Stimulated activated CD8-positive, alpha-beta memory T cell treated with anti-CD3 and anti-CD28 coated beads, Interleukin-15, amount 100 ng/mL, for 24 hours (primary cell): ENCODE data around the gene IPP.
"Not testable (repeated sequence)": the region's sequence is repeated elsewhere in the genome, so short reads cannot be mapped to it uniquely, and the experiment has no call there.

Experiments
- DNase-seq: peaks from one replicate; pipeline ENCODE4 v3.0.0-alpha.2; 2020; ENCODE audit warnings: low read depth

IPP gene

GRCh38 chr1:45684402-45684801 is 66.1 kb downstream of the IPP start:
- DNase-seq, result no peak

- no peak for DNase-seq
Measured at GRCh38 chr1:45682942-45683341, 67.5 kb downstream of the IPP start.

GRCh38 chr1:45679123-45679522 is 71.3 kb downstream of the IPP start:
- no peak for DNase-seq

GRCh38 chr1:45678489-45678888 is 72.0 kb downstream of the IPP start:
- DNase-seq, result no peak

- DNase-seq, result no peak
Measured at GRCh38 chr1:45677751-45678245, 72.7 kb downstream of the IPP start.

GRCh38 chr1:45676553-45676952 is 73.9 kb downstream of the IPP start:
- DNase-seq, result not testable (repeated sequence)

GRCh38 chr1:45674478-45674877 is 76.0 kb downstream of the IPP start:
- no peak for DNase-seq

GRCh38 chr1:45673956-45674355 is 76.5 kb downstream of the IPP start:
- no peak for DNase-seq

- no peak for DNase-seq
Measured at GRCh38 chr1:45669859-45670655, 80.4 kb downstream of the IPP start.

GRCh38 chr1:45669379-45669778 is 81.1 kb downstream of the IPP start:
- no peak for DNase-seq

GRCh38 chr1:45668526-45668925 is 81.9 kb downstream of the IPP start:
- no peak for DNase-seq

- DNase-seq, result no peak
Measured at GRCh38 chr1:45667321-45668111, 82.9 kb downstream of the IPP start.

GRCh38 chr1:45666836-45667235 is 83.6 kb downstream of the IPP start:
- DNase-seq, result no peak

- no peak for DNase-seq
Measured at GRCh38 chr1:45660336-45660735, 90.1 kb downstream of the IPP start.

GRCh38 chr1:45659222-45659621 is 91.2 kb downstream of the IPP start:
- DNase-seq, result no peak

- no peak for DNase-seq
Measured at GRCh38 chr1:45658171-45658570, 92.3 kb downstream of the IPP start.

GRCh38 chr1:45656573-45657226 is 93.8 kb downstream of the IPP start:
- DNase-seq, result no peak

GRCh38 chr1:45654540-45655280 is 95.7 kb downstream of the IPP start:
- no peak for DNase-seq
